NCI-H1105 treated with DMSO at 0.1 percent for 48 hours (cell line): ENCODE data around the gene UBTF.

Experiments
- DNase-seq: peaks from one replicate; lab custom pipeline; 2025; lab: John Stamatoyannopoulos, UW

UBTF gene

GRCh38 chr17:44170499-44171201 is 48.8 kb downstream of the UBTF start, which contains the start of gene ASB16:
Gene ASB16 (plus strand): TSS chr17:44170704. CDS start chr17:44170790, 86 bp downstream.
- peak; percentile 33 for DNase-seq

GRCh38 chr17:44170135-44170498 is 49.4 kb downstream of the UBTF start:
- no peak for DNase-seq

GRCh38 chr17:44167181-44167861 is 52.2 kb downstream of the UBTF start:
- no peak for DNase-seq

- DNase-seq: no peak
Measured at GRCh38 chr17:44164476-44164875, 55.0 kb downstream of the UBTF start.

GRCh38 chr17:44159519-44160210 is 59.8 kb downstream of the UBTF start:
- DNase-seq: no peak

- no peak for DNase-seq
Measured at GRCh38 chr17:44155488-44155887, 64.0 kb downstream of the UBTF start.
